ENCODE results near the gene TUBB4B.

Gene TUBB4B

DNA sequence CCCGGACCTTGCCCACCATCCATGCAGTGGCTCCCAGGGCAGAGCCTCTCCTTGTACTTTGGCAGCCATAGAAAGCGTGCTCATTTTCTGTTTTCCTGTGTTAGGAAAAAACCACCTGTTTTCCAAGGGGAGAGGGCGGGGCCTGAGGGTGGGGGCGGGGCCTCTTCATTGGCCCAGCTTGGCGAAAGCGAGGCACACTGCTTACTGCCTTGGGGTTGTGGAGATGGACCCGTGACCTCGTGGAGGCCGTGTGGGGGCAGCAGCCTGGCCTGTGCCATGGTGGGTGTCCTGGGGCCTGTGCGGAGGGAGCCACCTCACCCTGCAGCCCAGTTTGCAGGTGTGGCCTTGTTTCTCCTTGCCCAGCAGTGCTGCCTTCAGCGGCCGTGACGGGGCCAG is 32.0 kb downstream of the TUBB4B start:
- DNase-seq: no peak

GRCh38 chr9:137273611-137274320 is 32.7 kb downstream of the TUBB4B start:
- peak; percentile 45 for DNase-seq

DNA sequence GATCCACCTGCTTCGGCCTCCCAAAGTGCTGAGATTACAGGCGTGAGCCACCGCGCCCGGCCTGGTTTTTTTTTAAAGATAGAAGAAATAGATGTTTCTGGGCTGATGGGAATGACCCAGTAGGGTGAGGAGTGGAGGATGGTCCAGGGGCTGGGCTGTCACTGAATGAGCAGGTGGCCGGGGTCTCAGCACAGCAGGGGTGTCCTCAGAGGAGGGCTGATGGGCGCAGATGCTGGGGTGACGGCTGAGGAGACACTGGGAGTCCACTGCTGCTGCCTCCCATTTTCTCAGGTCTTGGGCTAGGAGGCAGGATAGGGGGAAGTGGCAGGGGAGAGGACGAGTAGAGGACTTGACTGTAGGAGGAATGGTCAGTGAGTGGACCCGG is 34.1 kb downstream of the TUBB4B start:
- no peak for DNase-seq

GRCh38 chr9:137275588-137276472 is 34.7 kb downstream of the TUBB4B start:
- DNase-seq: no peak

DNA sequence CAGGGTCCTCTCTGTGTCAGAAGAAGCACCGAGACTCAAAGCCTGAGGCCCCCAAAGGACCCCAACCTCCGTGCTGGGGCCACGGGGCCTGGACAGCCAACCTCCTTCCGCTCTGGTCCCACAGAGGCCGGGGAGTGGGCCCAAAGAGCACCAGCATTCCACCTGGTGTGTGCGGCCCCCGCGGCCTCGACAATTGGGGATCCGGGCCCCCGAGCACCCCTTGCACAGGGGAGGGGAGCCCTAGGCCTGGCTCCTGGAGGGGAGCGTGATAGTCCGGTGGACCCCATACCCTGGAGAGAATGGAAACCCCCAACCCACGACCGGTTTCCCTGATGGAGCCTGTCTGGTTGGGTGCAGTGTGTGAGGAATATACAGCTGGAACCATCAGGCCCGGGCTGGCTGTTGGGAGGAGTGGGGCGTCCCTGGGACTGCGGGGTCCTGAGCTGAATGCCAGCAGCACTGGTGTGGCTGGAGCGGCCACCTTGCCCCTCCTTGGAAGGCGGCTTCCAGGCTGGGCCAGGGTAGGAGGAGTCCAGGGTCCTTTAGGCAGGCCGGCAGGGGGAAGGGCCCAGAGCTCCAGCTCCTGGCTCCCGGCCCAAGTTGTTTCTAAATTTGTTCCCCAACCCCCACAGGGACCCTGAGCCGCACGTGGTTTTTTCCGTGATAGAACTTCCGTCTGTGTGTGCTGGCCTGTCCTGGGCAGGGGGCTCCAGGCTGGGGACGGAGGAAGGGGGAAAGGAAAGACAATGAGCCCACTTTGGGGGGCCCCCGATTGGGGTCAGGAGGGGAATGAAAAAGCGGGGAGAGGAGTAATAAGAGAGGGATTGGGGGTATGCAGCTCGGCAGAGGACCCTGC is 35.6 kb downstream of the TUBB4B start:
- no peak for DNase-seq

DNA sequence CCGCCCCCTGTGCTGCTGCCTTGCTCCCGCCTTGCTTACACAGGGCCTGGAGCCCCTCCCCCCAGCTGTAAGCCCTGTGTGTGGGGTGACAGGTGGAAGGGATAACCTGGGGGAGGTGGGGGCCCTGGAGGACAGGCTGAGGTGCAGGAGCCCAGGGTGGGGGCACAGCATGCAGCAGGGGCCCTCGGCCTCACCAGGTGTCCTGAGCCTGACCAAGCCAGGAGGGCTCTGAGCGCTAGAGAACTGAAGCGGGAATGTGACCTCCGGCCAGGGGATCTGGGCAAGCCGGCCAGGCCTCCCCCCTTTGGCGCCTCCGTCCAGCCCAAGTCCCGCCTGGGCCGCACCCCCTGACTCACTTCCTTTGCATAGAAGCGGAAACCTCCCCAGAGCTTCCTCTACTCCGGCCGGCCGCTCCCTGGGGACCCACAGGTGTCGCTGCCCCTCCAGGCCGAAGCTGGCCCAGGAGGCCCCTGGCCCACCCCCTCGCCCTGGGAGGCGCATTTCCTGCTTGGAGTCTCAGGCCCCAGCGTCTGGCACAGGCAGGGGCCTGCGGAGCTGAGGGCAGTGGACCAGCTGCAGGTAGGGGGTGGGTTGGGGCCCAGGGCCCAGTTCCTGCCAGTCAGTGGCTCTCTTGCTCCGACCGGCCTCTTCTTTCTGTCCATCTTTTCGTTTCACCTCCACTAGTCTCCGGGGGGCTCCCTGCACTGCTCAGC is 36.4 kb downstream of the TUBB4B start, which contains the start of gene TOR4A:
TOR4A (plus strand) TSS at position 398 of the 713 bp plus-strand sequence. CDS start 964 bp downstream, outside the sequence.
- DNase-seq: no peak

DNA sequence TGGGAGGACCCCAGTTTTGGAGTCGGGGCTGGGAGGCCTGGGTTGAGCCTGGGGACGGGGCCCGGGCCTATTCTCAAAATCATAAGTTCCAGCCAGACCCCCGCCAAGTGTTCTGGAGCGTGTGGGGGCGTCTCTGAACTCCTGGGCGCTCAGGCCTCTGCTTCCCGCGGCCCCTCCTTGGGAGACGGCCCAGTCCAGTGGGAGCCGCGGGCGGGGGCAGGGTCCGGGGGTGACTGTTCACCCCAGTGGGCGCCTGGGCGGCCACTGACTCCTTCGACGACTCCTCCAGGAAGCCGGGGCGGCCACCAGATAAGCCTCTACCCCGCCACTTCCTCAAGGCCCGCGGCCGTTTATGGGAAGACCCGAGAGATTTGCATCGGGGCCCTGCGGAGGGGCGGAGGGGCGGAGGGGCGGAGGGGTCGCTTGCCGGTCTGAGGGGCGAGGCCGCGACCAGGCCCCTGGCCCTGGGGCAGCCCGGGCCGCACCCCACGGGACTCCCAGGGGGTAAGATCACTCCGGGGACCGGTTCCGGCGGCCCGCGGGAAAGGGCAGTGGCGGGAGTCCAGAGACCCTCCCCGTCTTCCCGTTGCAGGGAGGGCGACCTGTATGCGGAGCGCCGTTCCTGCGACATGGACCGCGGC is 37.1 kb downstream of the TUBB4B start:
- DNase-seq: no peak

GRCh38 chr9:137278721-137279711 is 37.9 kb downstream of the TUBB4B start:
- DNase-seq: no peak

DNA sequence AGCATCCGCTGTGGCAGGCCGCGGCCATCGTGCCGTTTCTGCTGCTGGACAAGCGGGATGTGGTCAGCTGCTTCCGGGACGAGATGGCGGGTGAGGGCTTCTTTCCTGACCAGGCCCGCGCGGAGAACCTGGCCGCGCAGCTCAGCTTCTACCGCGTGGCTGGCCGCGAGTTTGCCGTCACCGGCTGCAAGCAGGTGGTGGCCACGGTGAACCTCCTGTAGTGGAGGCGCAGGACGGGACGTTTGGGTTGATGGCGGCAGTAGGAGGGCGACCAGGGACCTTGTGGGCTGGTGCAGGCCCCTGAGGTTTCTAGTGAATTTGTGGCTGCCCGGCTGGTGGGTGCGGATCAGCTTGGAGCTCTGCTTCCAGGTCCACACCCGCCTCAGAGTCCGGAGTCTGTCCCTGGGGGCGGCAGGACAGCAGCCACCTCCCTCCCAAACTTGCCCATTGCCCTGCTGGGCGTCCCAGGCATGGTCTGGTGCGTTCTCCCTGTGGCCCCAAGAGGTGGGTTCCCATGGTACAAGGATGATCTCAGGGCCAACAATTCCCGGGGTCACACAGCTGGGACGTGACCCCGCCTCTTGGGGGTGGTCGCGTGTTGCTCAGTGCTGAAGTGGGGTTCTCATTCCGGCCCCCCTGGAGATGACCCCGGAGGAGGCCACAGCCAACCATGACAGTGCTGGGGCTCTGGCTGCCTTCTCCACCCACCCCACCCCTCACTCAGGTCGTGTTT is 38.8 kb downstream of the TUBB4B start:
- no peak for DNase-seq

GRCh38 chr9:137280474-137281344 is 39.6 kb downstream of the TUBB4B start:
- no peak for DNase-seq

DNA sequence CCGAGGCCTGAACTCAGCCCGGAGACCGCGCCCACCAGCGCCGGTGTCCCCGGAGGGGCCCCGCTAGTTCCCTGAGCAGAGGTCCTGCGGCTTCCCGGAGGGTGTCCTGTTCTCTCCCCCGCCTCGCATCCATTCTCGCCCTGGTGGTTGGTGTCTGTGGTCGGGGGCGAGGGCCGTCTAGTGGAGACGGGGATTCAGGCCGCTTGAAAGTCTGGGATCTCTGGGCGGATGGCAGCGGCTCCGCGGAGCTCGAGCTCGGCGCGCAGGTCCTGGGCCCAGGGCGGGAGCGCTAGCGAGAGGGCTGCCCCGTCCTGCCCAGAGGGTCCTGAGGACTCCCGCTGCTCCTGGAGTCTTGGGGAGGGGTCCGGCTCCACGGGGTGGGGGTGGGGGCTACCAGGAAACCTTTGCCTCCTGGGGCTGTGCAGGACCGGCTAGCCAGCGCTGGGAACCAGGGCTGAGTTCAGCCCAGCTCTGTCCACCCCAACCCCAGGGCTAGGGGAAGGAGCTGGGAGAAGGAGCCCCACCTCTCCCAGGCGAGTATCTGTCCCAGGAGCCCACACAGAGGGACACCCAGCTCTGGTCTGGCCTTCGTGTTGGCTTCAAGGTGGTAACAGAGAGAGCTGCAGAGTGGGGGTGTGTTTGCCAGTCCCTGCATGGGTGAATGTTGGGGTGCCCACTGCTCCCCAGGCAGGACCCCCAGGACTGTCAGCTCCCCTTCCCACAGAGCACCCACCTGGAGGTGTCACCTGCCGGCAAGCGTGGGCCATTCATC is 40.4 kb downstream of the TUBB4B start:
- no peak for DNase-seq

DNA sequence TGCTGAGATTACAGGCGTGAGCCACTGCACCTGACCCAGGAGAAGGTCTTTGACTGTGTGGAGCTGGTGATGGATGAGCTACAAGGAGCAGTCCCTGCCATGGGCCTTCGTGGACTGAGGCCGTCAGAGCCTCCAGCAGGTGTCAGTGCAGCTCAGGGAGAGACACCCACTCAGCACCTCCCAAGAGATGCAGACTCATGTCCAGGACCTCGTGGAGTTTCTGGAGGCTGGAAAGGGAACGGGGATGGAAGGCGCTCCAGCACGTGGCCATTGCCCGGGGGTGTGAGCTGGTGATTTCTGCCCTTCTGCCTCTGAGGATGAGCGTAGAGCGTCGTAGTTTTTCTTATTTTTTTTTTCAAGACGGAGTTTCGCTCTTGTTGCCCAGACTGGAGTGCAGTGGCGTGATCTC is 45.9 kb downstream of the TUBB4B start:
- DNase-seq: peak; percentile 67

DNA sequence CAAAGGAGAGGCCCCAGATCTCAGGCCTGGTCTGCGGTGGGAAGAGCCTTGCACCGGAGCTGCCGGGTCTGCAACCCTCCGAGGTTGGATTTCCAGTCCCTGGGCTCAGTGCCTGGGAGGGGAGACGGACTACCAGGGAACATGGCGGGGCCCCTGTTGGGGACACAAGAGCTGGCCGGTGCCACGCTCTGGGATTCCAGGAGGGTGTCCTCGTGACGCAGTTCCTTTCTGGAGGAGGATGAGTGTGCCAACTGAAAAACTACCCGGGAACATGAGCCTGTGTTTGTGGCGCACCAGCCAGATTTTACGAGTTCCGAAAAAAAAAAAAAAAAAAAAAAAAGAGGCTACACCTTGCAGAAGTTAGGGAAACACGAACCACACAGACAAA is 52.0 kb downstream of the TUBB4B start:
- no peak for DNase-seq

Measured in NCI-H345 (cell line).